ENCODE results near the gene MAP2K5. TPM values are rescaled to one million over a fixed set of nuclear protein-coding genes. Genes with fewer than 3 reads are reported as not detected.

Gene MAP2K5
- total RNA-seq, 1 donor from 2014 or later = 19.6 TPM

DNA sequence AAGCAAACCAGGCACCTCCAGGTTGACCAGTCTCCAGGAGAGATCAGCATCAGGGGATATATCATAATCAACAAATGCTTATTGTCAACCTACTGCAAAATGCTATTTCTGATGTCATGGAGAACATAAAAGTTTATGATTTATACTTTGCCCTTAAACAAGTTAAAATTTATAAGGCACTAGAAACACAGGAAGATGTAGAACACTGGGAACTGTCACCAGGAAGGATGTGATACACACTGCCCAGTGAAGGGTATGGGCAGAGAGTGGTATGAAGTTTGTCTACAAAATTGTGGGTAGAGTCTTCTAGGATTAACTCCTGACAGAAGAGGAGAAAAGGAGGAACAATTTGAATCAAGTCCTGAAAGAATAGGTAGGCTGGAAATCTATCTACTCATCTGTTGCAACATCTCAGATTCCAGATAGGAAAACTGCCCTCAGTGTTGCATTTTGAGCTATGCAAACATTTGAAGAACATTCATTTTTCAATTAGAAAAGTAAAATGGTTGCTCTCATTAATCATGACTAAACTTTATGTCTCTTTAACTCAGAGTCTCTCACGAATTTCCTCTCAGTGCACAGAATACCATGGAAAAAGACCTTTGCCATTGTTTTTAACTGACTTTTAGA, 176.9 kb downstream of the MAP2K5 start:
- no peak overlapping the region for H3K4me3 Mint-ChIP-seq
- no peak for DNase-seq (ENCODE audit: low read depth, low spot score)
- H3K27ac Mint-ChIP-seq (ENCODE audit: unreplicated experiment) = no peak overlapping the region
- H3K36me3 Mint-ChIP-seq (ENCODE audit: low read depth) = no peaks in the 10 kb centered on the region
- TF ChIP-seq CTCF (conservative IDR thresholded peaks at IDR 0.05) = no peak
- H3K27me3 Mint-ChIP-seq (ENCODE audit: low read depth) = no peaks in the 10 kb centered on the region
- H3K9me3 Mint-ChIP-seq = no peaks in the 10 kb centered on the region
- H3K4me1 Mint-ChIP-seq = peaks cover 27% of the 10 kb centered on the region

- no peak for DNase-seq (ENCODE audit: low read depth, low spot score)
- H3K27ac Mint-ChIP-seq (ENCODE audit: unreplicated experiment) = peak overlapping the region; percentile 47
- no peaks in the 10 kb centered on the region for H3K27me3 Mint-ChIP-seq (ENCODE audit: low read depth)
- no peaks in the 10 kb centered on the region for H3K36me3 Mint-ChIP-seq (ENCODE audit: low read depth)
- no peak overlapping the region for H3K4me3 Mint-ChIP-seq
- no peak for TF ChIP-seq CTCF (conservative IDR thresholded peaks at IDR 0.05)
- H3K4me1 Mint-ChIP-seq = peaks cover 16% of the 10 kb centered on the region
- H3K9me3 Mint-ChIP-seq = no peaks in the 10 kb centered on the region
Measured at GRCh38 chr15:67720556-67721175, 178.2 kb downstream of the MAP2K5 start.

DNA sequence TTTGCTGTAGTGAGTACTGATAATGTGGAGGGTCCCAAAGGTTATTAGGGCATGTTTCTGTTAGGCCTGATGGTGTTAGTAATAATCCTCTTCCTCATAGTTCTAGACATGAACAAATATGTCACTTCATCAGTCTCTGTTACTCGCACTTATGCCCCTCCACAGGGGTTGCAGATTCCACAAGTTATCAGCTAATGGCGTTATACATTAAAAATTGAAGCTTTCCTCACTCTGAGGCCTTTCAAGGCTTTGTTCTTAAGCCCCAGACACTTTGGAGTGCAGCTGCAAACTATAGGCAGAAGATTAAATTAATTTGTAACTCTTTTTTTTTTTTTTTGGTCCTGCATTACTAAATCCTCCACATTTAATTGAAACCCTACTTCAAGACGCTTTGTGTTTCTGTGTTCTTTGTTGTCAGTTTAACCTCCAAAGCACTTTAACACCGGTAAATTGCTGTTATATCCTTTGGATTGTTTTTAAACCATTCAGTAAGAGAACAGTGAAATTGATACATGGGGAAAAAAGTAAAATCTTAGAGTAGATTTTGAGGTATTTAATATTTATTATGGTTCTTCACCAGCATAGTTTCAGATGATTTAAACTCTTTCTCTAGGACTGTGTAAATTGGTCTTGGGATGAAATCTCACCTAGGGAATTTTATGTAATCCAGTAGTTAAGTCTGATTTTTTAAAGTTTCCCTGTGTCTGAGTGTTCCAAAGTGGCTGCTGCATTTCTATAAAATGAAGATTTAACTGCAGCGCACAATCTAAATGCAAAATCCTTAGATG, 179.7 kb downstream of the MAP2K5 start:
- H3K27me3 Mint-ChIP-seq (ENCODE audit: low read depth) = no peaks in the 10 kb centered on the region
- H3K27ac Mint-ChIP-seq (ENCODE audit: unreplicated experiment) = no peak overlapping the region
- H3K9me3 Mint-ChIP-seq = no peaks in the 10 kb centered on the region
- no peak overlapping the region for H3K4me3 Mint-ChIP-seq
- H3K36me3 Mint-ChIP-seq (ENCODE audit: low read depth) = no peaks in the 10 kb centered on the region
- DNase-seq (ENCODE audit: low read depth, low spot score) = no peak
- peaks cover 12% of the 10 kb centered on the region for H3K4me1 Mint-ChIP-seq
- TF ChIP-seq CTCF (conservative IDR thresholded peaks at IDR 0.05) = no peak

GRCh38 chr15:67723294-67724024, 181.0 kb downstream of the MAP2K5 start:
- no peaks in the 10 kb centered on the region for H3K9me3 Mint-ChIP-seq
- no peaks in the 10 kb centered on the region for H3K27me3 Mint-ChIP-seq (ENCODE audit: low read depth)
- H3K27ac Mint-ChIP-seq (ENCODE audit: unreplicated experiment) = no peak overlapping the region
- H3K36me3 Mint-ChIP-seq (ENCODE audit: low read depth) = no peaks in the 10 kb centered on the region
- no peak for DNase-seq (ENCODE audit: low read depth, low spot score)
- peaks cover 12% of the 10 kb centered on the region for H3K4me1 Mint-ChIP-seq
- no peak overlapping the region for H3K4me3 Mint-ChIP-seq
- no peak for TF ChIP-seq CTCF (conservative IDR thresholded peaks at IDR 0.05)

DNA sequence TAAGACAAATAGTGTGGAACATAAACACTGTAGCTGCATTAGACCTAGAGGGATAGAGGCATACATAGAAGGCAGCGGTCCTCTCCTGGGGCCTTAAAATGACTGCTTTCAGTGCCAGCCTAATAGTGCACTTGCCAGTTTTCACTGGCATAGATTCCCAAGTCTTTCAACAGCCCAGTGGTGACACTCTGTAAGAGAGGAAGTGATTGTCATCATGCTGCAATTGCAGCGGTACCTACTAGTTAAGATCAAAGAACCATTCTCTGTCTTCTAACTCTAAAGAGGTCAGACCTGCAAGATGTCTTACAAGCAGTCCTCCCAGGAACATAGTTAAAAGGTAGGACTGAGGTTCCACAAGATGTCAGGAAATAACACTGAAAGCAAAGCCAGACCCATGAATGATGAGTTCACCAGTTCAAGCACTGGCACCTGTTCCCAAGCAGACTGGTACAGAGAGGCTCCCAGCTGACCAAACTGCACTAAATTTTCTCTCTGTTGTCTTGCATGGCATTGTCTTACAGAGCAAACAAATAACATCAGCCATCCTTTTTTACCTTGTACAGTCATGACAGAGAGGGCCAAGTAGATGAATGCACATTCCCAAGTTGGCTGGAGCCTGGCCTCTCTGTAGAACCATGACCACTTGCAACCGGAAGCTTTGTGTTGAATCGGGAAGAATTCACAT, 182.3 kb downstream of the MAP2K5 start:
- H3K4me1 Mint-ChIP-seq = peaks cover 16% of the 10 kb centered on the region
- H3K36me3 Mint-ChIP-seq (ENCODE audit: low read depth) = no peaks in the 10 kb centered on the region
- TF ChIP-seq CTCF (conservative IDR thresholded peaks at IDR 0.05) = no peak
- H3K27me3 Mint-ChIP-seq (ENCODE audit: low read depth) = no peaks in the 10 kb centered on the region
- H3K9me3 Mint-ChIP-seq = no peaks in the 10 kb centered on the region
- H3K4me3 Mint-ChIP-seq = no peak overlapping the region
- DNase-seq (ENCODE audit: low read depth, low spot score) = no peak
- no peak overlapping the region for H3K27ac Mint-ChIP-seq (ENCODE audit: unreplicated experiment)

All from neural crest cell (in vitro differentiated cells).